GM23248 (cell line): ENCODE measurements around the gene LAPTM5. TPM values are rescaled to one million over a fixed set of nuclear protein-coding genes. Genes with fewer than 3 reads are reported as not detected.

Experiments
- DNase-seq: peaks from one replicate; pipeline ENCODE4 v3.0.0-alpha.2; 2015
- H2AFZ ChIP-seq: fragments of 200-600 bp; sonication (generic); 2 replicates; pipeline ENCODE4 v1.6.1; 2016; ENCODE audit warnings: antibody characterized with exemption
- H3F3A ChIP-seq: fragments of 200-600 bp; sonication (generic); 2 replicates; pipeline ENCODE4 v1.6.1; 2016; ENCODE audit warnings: mild to moderate bottlenecking, antibody characterized with exemption, mixed run types; ENCODE audit not compliant: insufficient read depth
- H3K27ac ChIP-seq: fragments of 200-600 bp; sonication (generic); 2 replicates; pipeline ENCODE4 v1.5.1; 2016; ENCODE audit warnings: mild to moderate bottlenecking
- H3K27me3 ChIP-seq: fragments of 200-600 bp; sonication (generic); replicated peaks from 2 replicates; pipeline ENCODE4 v1.6.1; 2016; ENCODE audit warnings: mild to moderate bottlenecking; ENCODE audit not compliant: insufficient read depth
- H3K36me3 ChIP-seq: fragments of 200-600 bp; sonication (generic); 2 replicates; pipeline ENCODE4 v1.6.1; 2016; ENCODE audit warnings: low read depth, mild to moderate bottlenecking
- H3K4me1 ChIP-seq: fragments of 200-600 bp; sonication (generic); 2 replicates; pipeline ENCODE4 v1.6.1; 2016; ENCODE audit warnings: mild to moderate bottlenecking; ENCODE audit not compliant: insufficient read depth
- H3K4me2 ChIP-seq: fragments of 200-600 bp; sonication (generic); one replicate; pipeline ENCODE4 v1.6.1; 2016; ENCODE audit warnings: mild to moderate bottlenecking; ENCODE audit not compliant: unreplicated experiment
- H3K4me3 ChIP-seq: fragments of 200-600 bp; sonication (generic); 2 replicates; pipeline ENCODE4 v1.5.1; 2016; ENCODE audit warnings: mild to moderate bottlenecking
- H3K79me2 ChIP-seq: fragments of 200-600 bp; sonication (generic); 2 replicates; pipeline ENCODE4 v1.6.1; 2016; ENCODE audit warnings: mild to moderate bottlenecking; ENCODE audit not compliant: insufficient read depth
- H3K9ac ChIP-seq: fragments of 200-600 bp; sonication (generic); 2 replicates; pipeline ENCODE4 v1.6.1; 2016; ENCODE audit warnings: mild to moderate bottlenecking
- H3K9me2 ChIP-seq: fragments of 200-600 bp; sonication (generic); 2 replicates; pipeline ENCODE4 v1.6.1; 2016; ENCODE audit warnings: mixed run types, mild to moderate bottlenecking, moderate library complexity; ENCODE audit not compliant: insufficient read depth
- H3K9me3 ChIP-seq: fragments of 200-600 bp; sonication (generic); one replicate; pipeline ENCODE4 v1.6.1; 2017; ENCODE audit warnings: low read depth
- H4K20me1 ChIP-seq: fragments of 200-600 bp; sonication (generic); 2 replicates; pipeline ENCODE4 v1.6.0; 2016; ENCODE audit not compliant: insufficient read depth
- EZH2 ChIP-seq: fragments of 200-600 bp; sonication (generic); IDR thresholded peaks from 2 replicates; pipeline ENCODE4 v1.6.1; 2018; ENCODE audit warnings: antibody characterized with exemption, mild to moderate bottlenecking; ENCODE audit not compliant: insufficient read depth, poor library complexity, severe bottlenecking
- EZH2phosphoT487 ChIP-seq: fragments of 200-600 bp; sonication (generic); IDR thresholded peaks from 2 replicates; pipeline ENCODE4 v1.6.1; 2018; ENCODE audit warnings: antibody characterized with exemption, moderate library complexity, mild to moderate bottlenecking, low read depth; ENCODE audit not compliant: insufficient read depth
- WGBS, 2 experiments: methylation state at CpG; one replicate each; pipeline ENCODE4 v1.1.6; 2015 to 2017; ENCODE audit warnings: low lambda C conversion rate in 2 of 2, low coverage in 1 of 2; ENCODE audit errors: missing lambda C conversion rate in 2 of 2; 5-methylcytosine and 5-hydroxymethylcytosine counted together
- in situ Hi-C: fragments of 300-500 bp; cut with MboI; formaldehyde crosslinking; loops from 2 replicates; pipeline ENCODE4 v1.15.0; 2020
- polyA plus RNA-seq: library from polyadenylated mRNA; unstranded; fragments of >200 nt; fragmentation: Nextera tagmentation; extraction: Ambion mirVana; gene quantifications from 2 replicates; pipeline ENCODE4 v1.2.1, GENCODE V29; 2016
- total RNA-seq: library from RNA; depleted of rRNA; stranded (reverse); fragments of >200 nt; shearing (Covaris generic); gene quantifications from 2 replicates; pipeline ENCODE4 v1.2.3, GENCODE V29; 2014

The LAPTM5 gene
- total and polyA plus RNA-seq, 2 experiments from 2014 or later = 0.36 TPM; not detected in 1

- Histone ChIP-seq H3K9me3 (no peaks in the 10 kb centered on the region), H2AFZ (no peak overlapping the region), H3K27ac (no peak overlapping the region), H3F3A (peaks cover 16% of the 10 kb centered on the region), H3K4me1 (peaks cover 15% of the 10 kb centered on the region), H4K20me1 (no peaks in the 10 kb centered on the region), H3K79me2 (no peaks in the 10 kb centered on the region), H3K27me3 (no peaks in the 10 kb centered on the region), H3K4me2 (no peak overlapping the region), H3K9ac (no peak overlapping the region), H3K4me3 (no peak overlapping the region), H3K36me3 (no peaks in the 10 kb centered on the region), H3K9me2 (no peaks in the 10 kb centered on the region)
- DNase-seq = no peak
- in situ Hi-C loops = no loop called here
- WGBS, 2 experiments = 62 to 68% methylated on average over 3 of the region's 3 CpGs
- TF ChIP-seq EZH2 (no peak), EZH2phosphoT487 (no peak)
These were observed 4.5 kb downstream of the LAPTM5 start for GRCh38 chr1:30753118-30753517.

- Histone ChIP-seq H3K4me2 (no peak overlapping the region), H3K27ac (no peak overlapping the region), H3K79me2 (no peaks in the 10 kb centered on the region), H3K9ac (no peak overlapping the region), H3K9me2 (no peaks in the 10 kb centered on the region), H3K36me3 (no peaks in the 10 kb centered on the region), H3K4me1 (peaks cover 15% of the 10 kb centered on the region), H4K20me1 (no peaks in the 10 kb centered on the region), H3K4me3 (no peak overlapping the region), H2AFZ (no peak overlapping the region), H3K9me3 (no peaks in the 10 kb centered on the region), H3K27me3 (no peaks in the 10 kb centered on the region), H3F3A (peaks cover 16% of the 10 kb centered on the region)
- in situ Hi-C loops = no loop called here
- DNase-seq = no peak
- 59% methylated on average over 9 of the region's 9 CpGs for WGBS, 2 experiments
- no peak for TF ChIP-seq EZH2phosphoT487
- no peak for TF ChIP-seq EZH2
These were observed 5.0 kb downstream of the LAPTM5 start for GRCh38 chr1:30752651-30752908.

- no peak overlapping the region for H3K4me3 ChIP-seq
- 63 to 65% methylated on average over 8 of the region's 8 CpGs for WGBS, 2 experiments
- H3K27me3 ChIP-seq = no peaks in the 10 kb centered on the region
- H2AFZ ChIP-seq = no peak overlapping the region
- no peak overlapping the region for H3K4me2 ChIP-seq
- TF ChIP-seq EZH2phosphoT487 = no peak
- TF ChIP-seq EZH2 = no peak
- no peak for DNase-seq
- peaks cover 14% of the 10 kb centered on the region for H3K4me1 ChIP-seq
- H3K36me3 ChIP-seq = no peaks in the 10 kb centered on the region
- H3F3A ChIP-seq = peaks cover 13% of the 10 kb centered on the region
- H3K9me3 ChIP-seq = no peaks in the 10 kb centered on the region
- in situ Hi-C loops = no loop called here
- H3K9me2 ChIP-seq = no peaks in the 10 kb centered on the region
- no peak overlapping the region for H3K27ac ChIP-seq
- H4K20me1 ChIP-seq = no peaks in the 10 kb centered on the region
- H3K9ac ChIP-seq = no peak overlapping the region
- no peaks in the 10 kb centered on the region for H3K79me2 ChIP-seq
These were observed 5.5 kb downstream of the LAPTM5 start for GRCh38 chr1:30751830-30752650.

GRCh38 chr1:30750731-30751291, 6.8 kb downstream of the LAPTM5 start:
- 56 to 57% methylated on average over 10 of the region's 10 CpGs for WGBS, 2 experiments
- Histone ChIP-seq H3K27ac (no peak overlapping the region), H3K4me3 (no peak overlapping the region), H3K79me2 (no peaks in the 10 kb centered on the region), H3K9me2 (no peaks in the 10 kb centered on the region), H4K20me1 (no peaks in the 10 kb centered on the region), H3K4me2 (no peak overlapping the region), H3K9ac (no peak overlapping the region), H3K36me3 (no peaks in the 10 kb centered on the region), H3K27me3 (no peaks in the 10 kb centered on the region), H3K4me1 (peaks cover 2% of the 10 kb centered on the region; the same call in 1 of the 2 replicates), H2AFZ (no peak overlapping the region), H3F3A (peaks cover 6% of the 10 kb centered on the region), H3K9me3 (no peaks in the 10 kb centered on the region)
- TF ChIP-seq EZH2 (no peak), EZH2phosphoT487 (no peak)
- no peak for DNase-seq
- in situ Hi-C loops = no loop called here
